Measurements from ENCODE around the gene OR1K1.
"Not testable (repeated sequence)": the region's sequence is repeated elsewhere in the genome, so short reads cannot be mapped to it uniquely, and the experiment has no call there.

The OR1K1 gene, protein sequence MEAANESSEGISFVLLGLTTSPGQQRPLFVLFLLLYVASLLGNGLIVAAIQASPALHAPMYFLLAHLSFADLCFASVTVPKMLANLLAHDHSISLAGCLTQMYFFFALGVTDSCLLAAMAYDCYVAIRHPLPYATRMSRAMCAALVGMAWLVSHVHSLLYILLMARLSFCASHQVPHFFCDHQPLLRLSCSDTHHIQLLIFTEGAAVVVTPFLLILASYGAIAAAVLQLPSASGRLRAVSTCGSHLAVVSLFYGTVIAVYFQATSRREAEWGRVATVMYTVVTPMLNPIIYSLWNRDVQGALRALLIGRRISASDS

DNA sequence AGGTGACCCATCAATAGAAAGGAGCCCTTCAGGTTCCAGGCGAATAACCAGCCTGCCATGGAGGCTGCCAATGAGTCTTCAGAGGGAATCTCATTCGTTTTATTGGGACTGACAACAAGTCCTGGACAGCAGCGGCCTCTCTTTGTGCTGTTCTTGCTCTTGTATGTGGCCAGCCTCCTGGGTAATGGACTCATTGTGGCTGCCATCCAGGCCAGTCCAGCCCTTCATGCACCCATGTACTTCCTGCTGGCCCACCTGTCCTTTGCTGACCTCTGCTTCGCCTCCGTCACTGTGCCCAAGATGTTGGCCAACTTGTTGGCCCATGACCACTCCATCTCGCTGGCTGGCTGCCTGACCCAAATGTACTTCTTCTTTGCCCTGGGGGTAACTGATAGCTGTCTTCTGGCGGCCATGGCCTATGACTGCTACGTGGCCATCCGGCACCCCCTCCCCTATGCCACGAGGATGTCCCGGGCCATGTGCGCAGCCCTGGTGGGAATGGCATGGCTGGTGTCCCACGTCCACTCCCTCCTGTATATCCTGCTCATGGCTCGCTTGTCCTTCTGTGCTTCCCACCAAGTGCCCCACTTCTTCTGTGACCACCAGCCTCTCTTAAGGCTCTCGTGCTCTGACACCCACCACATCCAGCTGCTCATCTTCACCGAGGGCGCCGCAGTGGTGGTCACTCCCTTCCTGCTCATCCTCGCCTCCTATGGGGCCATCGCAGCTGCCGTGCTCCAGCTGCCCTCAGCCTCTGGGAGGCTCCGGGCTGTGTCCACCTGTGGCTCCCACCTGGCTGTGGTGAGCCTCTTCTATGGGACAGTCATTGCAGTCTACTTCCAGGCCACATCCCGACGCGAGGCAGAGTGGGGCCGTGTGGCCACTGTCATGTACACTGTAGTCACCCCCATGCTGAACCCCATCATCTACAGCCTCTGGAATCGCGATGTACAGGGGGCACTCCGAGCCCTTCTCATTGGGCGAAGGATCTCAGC, at the start of gene OR1K1:
OR1K1 (plus strand) TSS at position 58 of the 995 bp plus-strand sequence; CDS start at position 58, 0 bp downstream.
- DNase-seq, result no peak

DNA sequence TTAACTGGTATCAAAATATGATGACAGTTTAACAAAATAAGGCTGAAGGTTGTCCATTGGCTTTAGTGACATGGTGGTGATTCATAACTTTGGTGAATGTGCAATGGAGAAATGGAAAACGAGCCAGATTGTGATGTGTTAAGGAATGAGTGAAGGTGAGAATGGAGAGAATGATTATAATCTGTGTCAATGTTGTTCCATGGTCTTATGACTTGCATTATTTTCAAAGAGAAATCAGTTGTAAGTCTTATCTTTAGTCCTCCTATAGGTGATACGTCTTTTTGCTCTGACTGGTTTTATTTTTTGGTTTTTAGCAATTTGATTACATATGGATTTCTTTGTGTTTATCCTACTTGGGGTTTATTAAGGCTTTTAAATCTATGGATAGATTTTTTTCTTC, 45.1 kb upstream of the OR1K1 start:
- DNase-seq, result no peak

DNA sequence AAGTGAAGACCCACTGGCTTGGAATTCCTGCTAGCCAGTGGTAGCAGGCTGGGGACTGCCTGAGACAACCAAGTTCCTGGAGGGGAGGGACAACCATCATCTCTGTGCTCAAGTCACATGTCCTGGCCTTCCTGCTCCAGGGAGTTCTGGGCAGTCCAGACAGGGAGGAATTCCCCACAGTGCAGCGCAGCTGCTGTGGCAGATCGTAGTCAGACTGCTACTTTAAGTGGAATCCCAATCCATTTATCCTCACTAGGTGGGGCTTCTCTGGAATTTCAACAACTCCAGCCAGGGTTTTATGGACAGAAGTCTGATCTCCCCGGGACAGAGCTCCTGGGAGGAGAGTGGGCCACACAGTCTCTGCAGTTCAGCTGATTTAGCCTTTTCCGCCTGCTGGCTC, 32.1 kb upstream of the OR1K1 start:
- DNase-seq, result no peak

DNA sequence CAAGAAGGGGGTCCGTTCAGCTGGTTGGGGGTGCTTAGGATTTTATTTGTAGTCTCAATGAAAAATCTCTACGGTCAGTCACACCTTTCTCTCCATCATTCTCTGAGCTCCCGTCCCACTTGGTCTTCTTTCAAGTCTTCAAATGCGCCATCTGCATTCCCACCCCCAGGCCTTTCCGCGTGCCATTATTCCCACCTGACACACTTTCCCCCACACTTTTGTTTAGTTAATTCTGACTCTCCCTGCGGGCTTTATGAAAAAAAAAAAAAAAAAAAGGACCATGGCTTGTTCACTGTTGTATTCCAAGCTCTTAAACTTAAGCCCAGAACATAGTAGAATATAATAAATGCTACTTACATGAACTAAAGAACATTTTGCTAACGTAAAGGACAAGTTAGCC, 22.9 kb upstream of the OR1K1 start:
- no peak for DNase-seq

DNA sequence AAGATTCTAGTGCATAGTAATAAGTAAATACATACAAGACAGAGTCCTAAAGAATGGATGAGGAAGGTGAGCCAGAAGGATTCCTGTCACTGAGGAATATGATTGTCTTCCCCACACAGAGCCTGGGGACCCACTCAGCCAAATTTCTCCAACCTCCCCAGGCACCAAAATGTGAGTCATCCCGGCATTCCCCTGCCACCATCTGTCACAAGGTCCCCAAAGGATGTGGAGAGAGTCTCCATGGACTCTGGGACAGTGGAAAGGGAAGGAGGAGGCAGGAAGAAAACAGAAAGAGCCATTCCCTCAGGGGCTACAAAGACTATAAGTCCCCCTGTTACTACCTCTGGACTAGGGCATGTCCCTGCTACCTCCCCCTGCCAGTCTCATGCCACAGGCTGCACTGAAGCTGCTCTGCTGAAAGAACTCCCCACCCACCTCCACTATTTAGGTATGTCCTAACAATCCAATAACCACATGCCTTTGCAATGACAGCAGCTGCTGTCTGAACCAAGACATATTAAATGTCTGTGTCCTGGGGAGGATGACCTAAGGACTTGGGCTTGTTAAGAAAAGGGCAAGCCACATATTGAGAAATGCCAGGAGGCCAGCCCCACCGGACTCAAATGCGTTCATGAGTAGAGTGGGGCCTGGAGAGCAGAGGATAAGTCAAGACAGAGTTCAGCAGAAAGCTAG, 21.8 kb upstream of the OR1K1 start:
- DNase-seq, result no peak

DNA sequence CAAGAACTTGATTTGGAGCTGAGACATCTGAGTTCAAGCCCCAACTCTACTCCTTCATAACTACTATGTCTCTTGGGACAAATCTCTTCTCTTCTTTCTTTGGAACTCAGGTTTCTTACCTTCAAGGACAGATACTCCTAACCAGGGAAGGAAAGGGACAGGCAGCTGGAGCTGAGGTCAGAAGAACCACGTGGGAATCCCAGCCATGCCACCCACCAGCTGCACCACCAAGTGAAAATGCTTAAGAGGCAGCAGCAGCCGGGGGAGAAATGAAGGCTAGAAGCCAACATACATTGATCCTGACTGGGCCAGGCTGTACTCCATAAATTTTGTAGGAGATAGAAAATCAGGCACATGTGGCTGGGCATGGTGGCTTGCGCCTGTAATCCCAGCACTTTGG, 20.7 kb upstream of the OR1K1 start:
- no peak for DNase-seq

DNA sequence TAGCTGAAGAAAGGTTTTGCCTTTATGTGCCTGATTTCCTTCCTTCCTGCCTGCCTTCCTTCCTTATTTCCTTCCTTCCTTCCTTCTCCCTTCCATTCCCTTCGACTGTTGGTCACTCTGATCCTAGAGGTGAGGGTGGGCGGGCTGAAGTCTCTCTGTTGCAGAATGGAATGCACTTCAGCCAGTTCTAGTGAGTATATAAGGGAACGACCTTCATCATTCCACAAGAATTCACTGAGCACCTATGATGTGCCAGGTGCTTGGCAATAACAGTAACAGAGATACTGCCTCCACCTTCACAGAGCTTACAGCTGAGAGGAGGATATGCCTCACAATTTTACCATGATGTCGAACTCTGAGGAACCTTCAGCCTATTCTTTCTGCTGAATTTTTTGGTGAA, 19.9 kb upstream of the OR1K1 start:
- DNase-seq, result no peak

DNA sequence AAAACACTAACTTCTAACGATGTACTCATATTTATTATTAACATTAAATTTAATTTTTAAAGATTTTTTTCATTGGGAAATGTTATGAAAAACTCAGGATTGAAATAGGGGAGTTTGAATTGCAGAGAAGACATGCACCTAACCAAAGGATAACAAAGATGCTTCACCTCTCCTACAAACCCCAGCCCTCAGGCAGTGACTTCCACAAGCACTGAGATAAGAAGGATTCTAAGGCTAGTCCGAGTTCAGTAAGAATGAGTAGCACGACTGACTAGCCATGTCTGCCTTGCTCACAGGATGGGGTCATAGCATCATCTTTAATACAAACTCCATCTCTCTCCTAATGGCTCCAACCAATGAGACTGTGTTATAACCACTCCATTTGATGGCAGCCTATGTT, 18.3 kb upstream of the OR1K1 start:
- DNase-seq, result no peak

DNA sequence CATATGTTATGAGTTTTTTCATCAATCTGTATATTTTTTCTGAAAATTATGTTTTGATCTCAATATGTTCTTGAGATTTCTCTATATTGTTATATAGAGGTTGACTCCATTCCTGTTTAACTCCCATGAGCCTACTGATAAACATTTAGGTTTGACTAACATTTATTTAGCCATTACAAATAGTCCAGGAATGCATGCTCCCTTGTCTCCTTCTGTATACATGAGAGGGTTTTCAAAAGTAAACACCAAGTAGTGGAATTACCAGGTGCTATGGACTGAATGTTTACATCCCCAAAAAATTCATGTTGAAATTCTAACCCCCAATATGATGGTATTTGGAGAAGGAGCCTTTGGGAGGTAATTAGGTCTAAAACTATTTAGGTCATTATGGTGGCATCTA, 14.7 kb upstream of the OR1K1 start:
- DNase-seq, result no peak

DNA sequence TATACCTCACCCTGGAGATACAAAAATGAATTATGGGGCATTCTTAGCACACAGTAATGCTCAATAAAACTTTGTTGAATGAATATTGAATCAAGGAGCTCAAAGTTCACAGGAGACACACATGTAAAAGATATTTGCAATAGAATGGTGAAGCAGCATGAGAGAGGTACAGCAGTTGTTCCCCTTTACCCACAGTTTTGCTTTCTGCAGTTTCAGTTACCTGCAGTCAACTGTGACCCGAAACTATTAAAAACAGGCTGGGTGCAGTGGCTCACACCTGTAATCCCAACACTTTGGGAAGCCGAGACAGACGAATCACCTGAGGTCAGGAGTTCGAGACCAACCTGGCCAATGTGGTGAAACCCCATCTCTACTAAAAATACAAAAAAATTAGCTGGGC, 13.6 kb upstream of the OR1K1 start:
- DNase-seq, result no peak

DNA sequence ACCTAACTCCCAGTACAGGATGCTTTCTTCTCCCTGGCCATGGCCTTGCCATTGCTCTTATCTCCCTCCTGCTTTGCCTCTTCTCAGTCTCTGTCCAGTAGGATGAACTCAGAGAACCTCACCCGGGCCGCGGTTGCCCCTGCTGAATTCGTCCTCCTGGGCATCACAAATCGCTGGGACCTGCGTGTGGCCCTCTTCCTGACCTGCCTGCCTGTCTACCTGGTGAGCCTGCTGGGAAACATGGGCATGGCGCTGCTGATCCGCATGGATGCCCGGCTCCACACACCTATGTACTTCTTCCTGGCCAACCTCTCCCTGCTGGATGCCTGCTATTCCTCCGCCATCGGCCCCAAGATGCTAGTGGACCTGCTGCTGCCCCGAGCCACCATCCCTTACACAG, 11.1 kb upstream of the OR1K1 start, which contains the start of gene OR5C1:
OR5C1 (plus strand) TSS at position 103 of the 400 bp plus-strand sequence; CDS start at position 103, 0 bp downstream.
- no peak for DNase-seq

DNA sequence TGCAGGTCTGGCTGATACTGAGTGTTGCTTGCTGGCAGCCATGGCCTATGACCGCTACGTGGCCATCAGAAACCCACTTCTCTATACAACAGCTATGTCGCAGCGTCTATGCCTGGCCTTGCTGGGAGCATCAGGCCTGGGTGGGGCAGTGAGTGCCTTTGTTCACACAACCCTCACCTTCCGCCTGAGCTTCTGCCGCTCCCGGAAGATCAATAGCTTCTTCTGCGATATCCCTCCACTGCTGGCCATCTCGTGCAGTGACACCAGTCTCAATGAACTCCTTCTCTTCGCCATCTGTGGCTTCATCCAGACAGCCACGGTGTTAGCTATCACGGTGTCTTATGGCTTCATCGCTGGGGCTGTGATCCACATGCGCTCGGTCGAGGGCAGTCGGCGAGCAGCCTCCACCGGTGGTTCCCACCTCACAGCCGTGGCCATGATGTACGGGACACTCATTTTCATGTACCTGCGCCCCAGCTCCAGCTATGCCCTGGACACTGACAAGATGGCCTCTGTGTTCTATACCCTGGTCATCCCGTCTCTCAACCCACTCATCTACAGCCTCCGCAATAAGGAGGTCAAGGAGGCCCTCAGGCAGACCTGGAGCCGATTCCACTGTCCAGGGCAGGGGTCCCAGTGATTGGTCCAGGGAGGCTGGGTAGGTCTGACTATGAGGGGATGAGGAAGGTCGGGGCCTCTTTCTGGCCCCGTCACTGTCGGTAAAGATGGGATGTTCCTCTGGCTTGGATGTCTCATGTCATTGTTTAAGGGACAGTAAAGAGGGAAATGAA, 10.5 kb upstream of the OR1K1 start:
- no peak for DNase-seq

DNA sequence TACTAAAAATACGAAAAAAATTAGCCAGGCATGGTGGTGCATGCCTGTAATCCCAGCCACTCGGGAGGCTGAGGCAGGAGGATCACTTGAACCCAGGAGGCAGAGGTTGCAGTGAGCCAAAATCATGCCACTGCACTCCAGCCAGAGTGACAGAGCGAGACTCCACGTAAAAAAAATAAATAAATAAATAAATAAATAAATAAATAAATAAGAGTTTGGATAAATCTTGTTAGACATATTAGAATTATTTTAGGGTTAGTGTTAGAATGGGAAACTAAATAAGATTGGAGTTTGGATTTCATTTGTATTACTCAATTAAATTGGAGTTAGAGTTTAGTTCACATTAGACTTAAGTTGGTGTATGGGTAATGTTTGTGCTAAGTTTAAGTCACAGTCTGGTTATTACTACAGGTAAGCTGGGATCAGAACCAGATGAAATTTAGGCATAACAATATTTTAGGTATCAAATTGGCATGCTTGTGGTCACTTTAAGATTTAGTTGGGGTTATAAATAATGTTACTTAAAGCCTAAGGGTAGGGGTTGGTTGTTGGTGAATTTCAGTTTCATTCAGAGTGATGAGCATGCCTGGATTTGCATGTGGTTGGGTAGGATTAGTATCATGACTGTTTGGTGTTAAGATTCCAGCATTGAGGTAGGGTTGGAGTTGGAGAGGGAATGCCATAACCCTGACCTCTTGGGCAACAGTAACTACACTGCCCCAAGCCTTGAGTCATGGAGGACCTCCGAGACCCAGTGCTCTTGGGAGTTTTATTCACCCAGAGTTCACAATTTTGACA, 7.9 kb upstream of the OR1K1 start:
- DNase-seq, result no peak

DNA sequence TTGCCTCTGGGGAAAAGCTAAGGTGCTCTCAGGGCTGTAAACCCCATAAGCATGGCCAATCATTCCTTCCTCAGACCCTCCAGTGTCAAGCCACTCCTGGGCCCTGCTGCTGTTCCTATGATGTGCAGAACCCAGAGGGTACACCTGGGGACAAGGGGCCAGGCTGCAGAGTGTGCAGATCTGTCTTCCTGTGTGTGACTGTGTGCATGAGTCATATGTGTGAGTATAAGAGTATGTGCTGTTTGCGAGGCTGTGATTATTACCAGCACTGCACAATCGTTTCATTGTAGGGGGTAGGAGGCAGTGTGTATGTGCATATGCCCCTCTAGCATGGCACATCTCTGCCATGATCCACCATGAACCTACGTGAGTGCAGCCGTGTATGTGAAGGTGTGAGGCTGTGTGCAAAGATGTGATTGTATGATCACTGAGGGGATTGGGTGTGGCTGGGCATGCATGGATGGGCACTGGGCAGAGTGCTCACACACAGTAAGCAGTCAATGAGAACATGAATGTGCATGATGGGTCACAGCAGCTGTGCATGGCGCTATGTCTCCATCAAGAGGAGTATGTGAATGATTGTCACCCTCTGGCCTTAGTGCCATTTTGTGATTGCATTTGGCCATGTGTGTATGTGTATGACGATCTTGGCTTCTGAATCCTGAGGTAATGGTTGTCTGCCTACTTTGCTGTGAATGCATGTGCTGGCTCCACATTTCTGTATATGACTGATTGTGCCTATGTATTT, 2.4 kb upstream of the OR1K1 start:
- no peak for DNase-seq

DNA sequence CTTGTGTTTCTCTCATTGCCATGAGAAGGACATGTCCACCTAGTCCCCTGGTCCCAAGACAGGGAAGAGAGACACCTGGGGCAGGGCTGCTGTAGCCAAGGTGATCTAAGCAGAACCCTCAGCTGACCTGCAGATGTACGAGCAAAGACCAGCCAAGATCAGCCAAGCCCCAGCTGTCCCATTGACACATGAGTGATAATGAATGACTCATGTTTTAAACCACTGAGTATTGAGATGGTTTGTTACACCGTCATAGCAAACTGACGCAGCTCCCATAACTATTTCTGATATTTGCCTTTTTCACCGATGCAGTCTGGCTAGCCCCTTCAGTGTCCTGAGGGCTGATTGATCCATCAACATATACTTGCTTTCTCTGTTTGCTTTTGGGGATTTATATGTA, 6.7 kb downstream of the OR1K1 start:
- DNase-seq, result no peak

DNA sequence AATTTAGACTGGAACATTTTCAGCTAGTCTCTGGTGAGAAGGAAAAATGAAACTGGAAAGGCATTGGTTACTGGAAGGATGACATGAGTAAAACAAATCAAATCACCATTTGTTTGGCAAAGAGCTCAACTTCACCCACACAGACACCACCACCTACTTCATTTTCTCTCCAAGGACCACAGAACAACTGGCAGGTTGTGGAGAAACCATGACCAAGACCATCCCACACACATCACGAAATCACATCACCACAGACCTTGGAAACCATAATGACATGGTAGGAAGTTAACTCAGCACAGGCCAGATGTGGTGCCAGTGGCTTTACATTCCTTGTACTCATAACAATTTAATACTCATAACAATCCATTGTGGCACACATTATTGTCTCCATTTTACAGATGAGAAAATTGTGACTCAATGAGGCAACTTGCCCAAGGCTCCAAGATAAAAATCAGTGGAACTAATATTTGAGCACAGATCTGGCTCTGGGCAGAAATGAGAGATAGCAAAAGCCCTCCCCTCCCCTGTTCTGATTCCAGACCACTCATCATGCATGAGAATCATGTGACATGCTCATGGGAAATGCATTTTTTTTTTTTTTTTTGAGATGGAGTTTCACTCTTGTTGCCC, 7.5 kb downstream of the OR1K1 start:
- no peak for DNase-seq

DNA sequence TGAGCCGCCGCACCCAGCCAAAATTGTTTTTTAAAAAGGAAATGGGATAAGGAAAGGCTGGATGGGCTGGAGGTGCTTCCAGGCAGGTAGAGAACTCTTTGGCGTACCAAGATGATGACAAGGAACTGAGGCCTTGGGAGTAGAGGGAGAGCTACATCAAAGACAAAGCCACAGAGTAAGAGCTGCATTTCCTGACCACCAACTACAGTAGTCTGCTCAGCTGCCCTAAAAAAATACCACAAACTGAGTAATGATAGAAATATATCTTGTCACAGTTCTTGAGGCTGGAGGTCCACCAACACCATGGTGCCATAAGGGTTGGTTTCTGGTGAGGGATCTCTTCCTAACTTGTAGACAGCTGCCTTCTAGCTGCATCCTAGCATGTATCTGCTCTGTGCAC, 8.2 kb downstream of the OR1K1 start:
- DNase-seq, result no peak

DNA sequence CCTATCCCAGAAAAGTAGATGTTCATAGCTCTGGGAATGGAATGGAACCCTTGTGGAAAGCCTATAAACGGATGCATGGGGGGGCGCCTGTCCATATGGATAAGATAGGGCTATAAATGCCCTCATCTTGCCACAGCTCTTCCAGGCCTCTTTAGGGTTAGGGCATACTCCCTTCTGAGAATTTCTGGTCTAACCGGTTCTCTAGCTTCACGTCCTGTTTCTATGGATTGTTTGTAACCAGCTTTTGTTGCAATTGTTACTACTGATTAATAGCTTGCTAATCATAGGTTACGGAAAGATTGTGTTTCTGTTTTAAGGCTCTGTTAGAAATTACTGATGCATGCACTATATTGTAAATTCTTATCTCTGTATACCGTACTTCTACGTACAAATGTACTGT, 9.3 kb downstream of the OR1K1 start:
- not testable (repeated sequence) for DNase-seq

DNA sequence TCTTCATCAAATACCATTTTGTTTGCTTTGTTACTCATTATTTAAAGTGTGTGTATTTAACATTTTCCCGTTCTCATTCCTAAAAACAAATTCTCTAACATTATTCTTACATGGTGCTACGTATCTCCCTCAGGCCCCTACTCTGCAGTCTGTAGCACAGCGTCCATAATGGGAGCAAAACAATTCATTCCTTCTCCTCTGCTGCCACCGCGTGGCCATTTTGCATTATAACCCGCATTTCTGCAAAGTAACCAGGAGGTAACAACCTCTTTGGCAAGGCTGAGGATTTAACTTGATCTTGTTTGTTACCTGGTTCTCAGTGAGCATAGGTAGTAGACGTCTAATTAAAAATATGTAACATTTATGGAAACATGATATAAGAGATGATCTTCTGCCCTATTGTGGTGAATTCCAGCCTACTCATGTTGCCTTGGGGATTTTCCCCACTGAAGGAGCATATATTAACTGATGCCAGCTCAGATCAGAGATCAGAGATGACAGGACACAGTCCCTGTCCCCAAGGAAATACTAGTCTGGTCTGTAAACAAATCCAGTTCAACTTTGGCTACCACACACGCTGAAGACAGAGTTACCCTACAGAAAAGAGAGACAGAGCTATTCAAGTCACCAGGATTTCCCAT, 10.5 kb downstream of the OR1K1 start:
- peak; percentile 82 for DNase-seq

DNA sequence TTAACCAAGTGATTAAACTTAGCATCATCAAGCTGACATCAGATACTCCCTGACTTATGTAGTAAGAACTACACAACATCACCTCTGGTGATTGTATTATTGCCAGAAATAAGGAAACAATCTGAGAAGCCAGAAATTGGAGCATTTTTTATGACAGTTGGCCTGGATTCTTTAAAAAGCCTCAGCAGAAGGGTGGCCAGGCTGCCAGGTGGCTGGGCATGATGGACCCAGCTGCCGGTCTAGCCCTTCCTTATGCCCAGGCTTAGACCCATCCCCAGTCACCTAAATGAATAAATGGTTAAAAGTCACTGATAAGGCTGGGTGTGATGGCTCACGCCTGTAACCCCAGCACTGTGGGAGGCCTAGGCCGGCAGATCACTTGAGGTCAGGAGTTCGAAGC, 12.8 kb downstream of the OR1K1 start:
- no peak for DNase-seq

Data from right forelimb (tissue), 1 donor.